ENCODE data around the gene TXNL4A.

TXNL4A gene

DNA sequence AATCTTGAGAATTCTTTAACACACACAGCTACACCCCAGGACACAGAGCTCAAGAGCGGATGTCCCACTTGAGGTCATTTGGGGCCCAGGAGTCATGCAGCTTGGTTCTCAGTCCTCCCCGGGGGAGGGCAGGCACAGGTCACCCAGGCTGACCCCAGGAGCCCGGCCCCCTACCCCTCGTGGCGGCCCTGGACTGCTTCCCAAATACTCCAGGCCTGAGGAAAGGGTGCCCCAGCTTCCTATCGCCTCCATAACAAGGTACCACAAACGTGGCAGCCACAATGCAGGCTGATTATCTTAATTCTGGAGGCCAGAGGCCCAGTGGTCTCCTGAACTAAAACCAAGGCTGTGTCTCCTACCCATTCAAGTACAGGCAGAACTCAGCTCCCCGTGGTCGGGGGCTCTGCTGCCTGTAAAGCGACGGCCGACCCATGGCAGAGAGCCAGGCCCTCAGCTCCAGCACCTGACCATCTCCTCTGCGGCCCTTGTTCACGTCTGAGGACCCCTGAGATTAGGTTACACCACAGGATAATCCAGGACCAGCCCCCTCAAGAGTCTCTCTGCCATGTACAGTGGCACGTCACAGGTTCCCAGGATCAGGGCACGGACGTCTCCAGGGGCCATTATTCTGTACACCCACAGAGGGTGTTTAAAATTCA lies 47.4 kb downstream of the TXNL4A start:
- no peak for TF ChIP-seq POLR2AphosphoS5 (IDR thresholded peaks at IDR 0.05; ENCODE audit: low read depth, low read length)

DNA sequence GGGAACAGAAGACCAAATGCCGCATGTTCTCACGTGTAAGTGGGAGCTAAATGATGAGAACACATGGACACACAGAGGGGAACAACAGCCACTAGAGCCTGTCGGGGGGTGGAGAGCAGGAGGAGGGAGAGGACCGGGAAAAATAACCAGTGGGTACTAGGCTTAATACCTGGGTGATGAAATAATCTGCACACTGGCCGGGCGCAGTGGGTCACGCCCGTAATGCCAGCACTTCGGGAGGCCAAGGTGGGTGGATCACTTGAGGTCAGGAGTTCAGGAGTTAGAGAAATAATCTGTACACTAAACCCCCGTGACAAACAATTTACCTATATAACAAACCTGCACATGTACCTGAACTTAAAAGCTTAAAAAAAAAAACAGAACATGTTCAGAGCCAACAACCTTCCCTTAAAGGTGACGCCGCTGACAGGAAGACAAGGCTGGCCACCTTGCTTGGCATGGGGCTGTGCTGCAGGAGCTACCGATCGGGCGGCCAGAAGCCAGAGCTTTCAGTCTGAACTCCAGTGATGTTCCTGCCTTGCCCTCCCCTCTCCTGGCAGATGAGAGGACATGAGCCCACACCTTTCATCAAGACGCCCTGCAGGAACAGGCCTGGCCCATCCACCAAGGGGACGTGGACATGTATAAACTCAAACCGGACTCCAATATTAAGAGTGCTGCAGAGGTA lies 48.1 kb downstream of the TXNL4A start:
- TF ChIP-seq SIN3A (IDR thresholded peaks at IDR 0.05; ENCODE audit: borderline replicate concordance, insufficient read depth, low read length) = no peak
- no peak for TF ChIP-seq FOXP2 (optimal IDR thresholded peaks at IDR 0.05; ENCODE audit: borderline replicate concordance, extremely low read depth, extremely low read length, insufficient read depth)
- TF ChIP-seq TAF1 (IDR thresholded peaks at IDR 0.05; ENCODE audit: borderline replicate concordance, insufficient read depth, low read length) = no peak
- TF ChIP-seq, protein P1, sequence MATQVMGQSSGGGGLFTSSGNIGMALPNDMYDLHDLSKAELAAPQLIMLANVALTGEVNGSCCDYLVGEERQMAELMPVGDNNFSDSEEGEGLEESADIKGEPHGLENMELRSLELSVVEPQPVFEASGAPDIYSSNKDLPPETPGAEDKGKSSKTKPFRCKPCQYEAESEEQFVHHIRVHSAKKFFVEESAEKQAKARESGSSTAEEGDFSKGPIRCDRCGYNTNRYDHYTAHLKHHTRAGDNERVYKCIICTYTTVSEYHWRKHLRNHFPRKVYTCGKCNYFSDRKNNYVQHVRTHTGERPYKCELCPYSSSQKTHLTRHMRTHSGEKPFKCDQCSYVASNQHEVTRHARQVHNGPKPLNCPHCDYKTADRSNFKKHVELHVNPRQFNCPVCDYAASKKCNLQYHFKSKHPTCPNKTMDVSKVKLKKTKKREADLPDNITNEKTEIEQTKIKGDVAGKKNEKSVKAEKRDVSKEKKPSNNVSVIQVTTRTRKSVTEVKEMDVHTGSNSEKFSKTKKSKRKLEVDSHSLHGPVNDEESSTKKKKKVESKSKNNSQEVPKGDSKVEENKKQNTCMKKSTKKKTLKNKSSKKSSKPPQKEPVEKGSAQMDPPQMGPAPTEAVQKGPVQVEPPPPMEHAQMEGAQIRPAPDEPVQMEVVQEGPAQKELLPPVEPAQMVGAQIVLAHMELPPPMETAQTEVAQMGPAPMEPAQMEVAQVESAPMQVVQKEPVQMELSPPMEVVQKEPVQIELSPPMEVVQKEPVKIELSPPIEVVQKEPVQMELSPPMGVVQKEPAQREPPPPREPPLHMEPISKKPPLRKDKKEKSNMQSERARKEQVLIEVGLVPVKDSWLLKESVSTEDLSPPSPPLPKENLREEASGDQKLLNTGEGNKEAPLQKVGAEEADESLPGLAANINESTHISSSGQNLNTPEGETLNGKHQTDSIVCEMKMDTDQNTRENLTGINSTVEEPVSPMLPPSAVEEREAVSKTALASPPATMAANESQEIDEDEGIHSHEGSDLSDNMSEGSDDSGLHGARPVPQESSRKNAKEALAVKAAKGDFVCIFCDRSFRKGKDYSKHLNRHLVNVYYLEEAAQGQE (IDR thresholded peaks at IDR 0.05; ENCODE audit: insufficient read depth in 1 of 2, low read depth in 2 of 2, low read length in 2 of 2) = no peak
- TF ChIP-seq POLR2AphosphoS5 (IDR thresholded peaks at IDR 0.05; ENCODE audit: low read depth, low read length) = no peak

DNA sequence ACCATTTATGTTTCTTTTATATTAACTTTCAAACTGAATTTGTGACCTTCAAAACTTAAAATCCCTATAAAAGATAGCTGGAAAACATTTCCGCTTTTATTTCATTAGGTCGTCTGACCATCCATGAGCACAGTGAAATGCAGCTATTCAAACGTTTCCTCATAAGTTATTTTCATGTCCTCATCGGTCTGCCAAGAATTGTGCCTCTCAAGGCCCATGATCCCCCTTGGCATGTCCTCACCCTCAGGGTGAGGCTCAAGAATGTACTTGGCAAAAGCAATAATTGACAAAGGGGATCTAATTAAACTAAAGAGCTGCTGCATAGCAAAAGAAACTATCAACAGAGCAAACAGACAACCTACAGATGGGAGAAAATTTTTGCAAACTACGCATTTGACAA lies 49.3 kb downstream of the TXNL4A start:
- TF ChIP-seq FOXP2 (optimal IDR thresholded peaks at IDR 0.05; ENCODE audit: borderline replicate concordance, extremely low read depth, extremely low read length, insufficient read depth) (no peak), TAF1 (IDR thresholded peaks at IDR 0.05; ENCODE audit: borderline replicate concordance, insufficient read depth, low read length) (no peak), POLR2AphosphoS5 (IDR thresholded peaks at IDR 0.05; ENCODE audit: low read depth, low read length) (no peak), SIN3A (IDR thresholded peaks at IDR 0.05; ENCODE audit: borderline replicate concordance, insufficient read depth, low read length) (no peak)
- TF ChIP-seq, protein P1 (IDR thresholded peaks at IDR 0.05; ENCODE audit: insufficient read depth in 1 of 2, low read depth in 2 of 2, low read length in 2 of 2) = no peak

DNA sequence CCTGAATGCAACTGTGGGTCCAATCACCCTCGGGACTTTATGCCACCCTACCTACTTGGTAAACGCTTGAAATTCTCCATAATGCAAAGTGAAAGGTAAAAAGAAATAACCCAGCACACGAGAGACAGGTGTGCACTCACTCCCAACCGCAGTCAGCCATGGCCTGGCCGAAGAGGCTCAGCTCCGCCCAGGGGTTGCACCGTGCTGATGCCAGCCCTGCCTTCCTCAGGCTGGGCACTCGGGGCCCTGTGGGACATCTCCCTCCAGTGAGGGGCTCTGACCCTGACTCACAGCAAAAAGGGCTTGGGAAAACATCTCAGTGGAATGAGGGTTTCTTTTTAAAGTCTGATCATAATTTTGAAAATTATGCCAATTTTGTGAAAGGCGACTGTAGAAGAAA lies 50.2 kb downstream of the TXNL4A start:
- TF ChIP-seq FOXP2 (optimal IDR thresholded peaks at IDR 0.05; ENCODE audit: borderline replicate concordance, extremely low read depth, extremely low read length, insufficient read depth) = no peak
- no peak for TF ChIP-seq TAF1 (IDR thresholded peaks at IDR 0.05; ENCODE audit: borderline replicate concordance, insufficient read depth, low read length)
- TF ChIP-seq, protein P1 (IDR thresholded peaks at IDR 0.05; ENCODE audit: insufficient read depth in 1 of 2, low read depth in 2 of 2, low read length in 2 of 2) = no peak
- no peak for TF ChIP-seq POLR2AphosphoS5 (IDR thresholded peaks at IDR 0.05; ENCODE audit: low read depth, low read length)
- TF ChIP-seq SIN3A (IDR thresholded peaks at IDR 0.05; ENCODE audit: borderline replicate concordance, insufficient read depth, low read length) = no peak

DNA sequence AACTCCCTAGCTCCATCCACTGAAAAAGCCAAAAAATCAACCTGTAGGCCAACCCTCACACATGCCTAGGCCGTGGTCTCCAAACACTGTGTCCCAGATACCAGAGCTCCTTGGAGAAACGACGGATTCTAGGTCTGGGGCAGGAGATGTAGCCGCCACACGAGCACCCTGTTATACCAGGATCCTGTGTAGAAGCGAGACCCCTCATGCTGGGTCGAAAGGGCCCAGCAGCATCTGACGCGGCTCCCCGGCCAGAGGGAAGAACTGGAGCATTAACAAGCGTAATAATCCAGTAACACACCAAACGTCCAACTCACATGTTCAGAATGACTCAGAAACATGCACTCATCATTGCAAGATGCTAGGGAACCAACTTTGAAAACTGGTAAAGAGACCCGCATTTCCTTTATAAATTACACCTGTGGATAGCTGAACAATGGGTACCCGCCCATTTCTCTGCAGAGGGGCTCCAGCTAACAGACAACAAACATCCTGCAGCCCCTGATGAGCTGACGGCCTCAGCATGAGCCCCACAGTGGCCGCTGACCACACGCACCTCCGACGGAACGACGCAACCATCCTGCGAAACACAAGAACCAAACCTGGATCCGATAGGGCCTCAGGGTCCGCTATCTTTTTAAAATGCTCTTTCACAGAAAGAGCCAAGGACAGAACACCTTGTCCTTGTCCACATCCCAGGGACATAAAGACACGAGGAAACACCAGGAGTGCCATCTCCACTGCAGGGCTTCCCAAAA lies 51.1 kb downstream of the TXNL4A start:
- TF ChIP-seq FOXP2 (optimal IDR thresholded peaks at IDR 0.05; ENCODE audit: borderline replicate concordance, extremely low read depth, extremely low read length, insufficient read depth) = no peak
- TF ChIP-seq, protein P1 (IDR thresholded peaks at IDR 0.05; ENCODE audit: insufficient read depth in 1 of 2, low read depth in 2 of 2, low read length in 2 of 2) = no peak
- TF ChIP-seq TAF1 (IDR thresholded peaks at IDR 0.05; ENCODE audit: borderline replicate concordance, insufficient read depth, low read length) = no peak
- no peak for TF ChIP-seq SIN3A (IDR thresholded peaks at IDR 0.05; ENCODE audit: borderline replicate concordance, insufficient read depth, low read length)
- no peak for TF ChIP-seq POLR2AphosphoS5 (IDR thresholded peaks at IDR 0.05; ENCODE audit: low read depth, low read length)

All from PFSK-1 (cell line).